HepG2 (cell line): Measurements from ENCODE around the gene STK32B. TPM values are rescaled to one million over a fixed set of nuclear protein-coding genes. Genes with fewer than 3 reads are reported as not detected.

Source experiments
- BRD4 ChIP-seq: sonication (generic); formaldehyde crosslinking; IDR thresholded peaks from 2 replicates; pipeline ENCODE4 v1.4.0; 2020; ENCODE audit warnings: missing genetic modification reagents
- CBX2 ChIP-seq, 2 experiments: fragments of 200-600 bp in 1 of 2; sonication (generic); formaldehyde crosslinking in 1 of 2; IDR thresholded peaks; 2 replicates each; pipeline versions ENCODE4 v1.7.0 to v1.8.1; 2018 to 2022; ENCODE audit warnings: low read depth in 2 of 2, low read length in 1 of 2, mild to moderate bottlenecking in 1 of 2, missing genetic modification reagents in 1 of 2
- FOXP1 ChIP-seq, 2 experiments: fragments of 450-650 bp in 1 of 2; IDR thresholded peaks; 2 replicates each; pipeline ENCODE4 v1.6.1; 2017 to 2018; ENCODE audit warnings: antibody characterized with exemption in 1 of 2
- GATAD1 ChIP-seq: IDR thresholded peaks from 2 replicates; pipeline ENCODE4 v1.6.1; 2016; ENCODE audit warnings: missing genetic modification reagents, missing compliant biosample characterization
- KLF11 ChIP-seq: IDR thresholded peaks from 2 replicates; pipeline ENCODE4 v1.6.1; 2016; ENCODE audit warnings: missing compliant biosample characterization
- MAZ ChIP-seq, 2 experiments: sonication (generic) in 1 of 2; formaldehyde crosslinking in 1 of 2; IDR thresholded peaks; 2 replicates each; pipeline versions ENCODE4 v1.5.0 to v1.6.1; 2012 to 2020; ENCODE audit warnings: low read depth in 2 of 2, mild to moderate bottlenecking in 2 of 2, borderline replicate concordance in 1 of 2, improper control_type of control experiment in 1 of 2, low read length in 1 of 2, missing genetic modification reagents in 1 of 2, moderate library complexity in 1 of 2
- RERE ChIP-seq: IDR thresholded peaks from 2 replicates; pipeline ENCODE4 v1.6.1; 2016; ENCODE audit warnings: low read depth, missing genetic modification reagents, missing compliant biosample characterization
- U2AF1 ChIP-seq: fragments of 200-400 bp; formaldehyde crosslinking; optimal IDR thresholded peaks from 2 replicates; pipeline ENCODE3; 2017; ENCODE audit warnings: mild to moderate bottlenecking, low read depth, low read length
- ZFP91 ChIP-seq: sonication (generic); formaldehyde crosslinking; IDR thresholded peaks from 2 replicates; pipeline ENCODE4 v1.9.0; 2022; ENCODE audit warnings: missing genetic modification reagents, mild to moderate bottlenecking, borderline replicate concordance
- ZNF414 ChIP-seq: sonication (generic); formaldehyde crosslinking; IDR thresholded peaks from 2 replicates; pipeline ENCODE4 v1.5.0; 2020; ENCODE audit warnings: missing genetic modification reagents
- polyA plus RNA-seq, 8 experiments: library from polyadenylated mRNA; depleted of rRNA in 3 of 8; stranded (reverse) in 7 of 8; unstranded in 1 of 8; fragments of >200 nt; fragmentation: Illumina TruSeq in 4 of 8; extraction: Trizol in 4 of 8; gene quantifications; 2 replicates each; pipeline versions ENCODE4 v1.2.1 to v1.2.3, GENCODE V29; 2011 to 2016; ENCODE audit warnings: low read depth in 4 of 8, missing spikeins in 1 of 8, mixed read lengths in 1 of 8; ENCODE audit not compliant: insufficient read depth in 1 of 8
- total RNA-seq, 5 experiments: library from RNA; depleted of rRNA; stranded (reverse); fragments of >200 nt; fragmentation: Illumina TruSeq; extraction: Trizol; gene quantifications; 2 replicates each; pipeline ENCODE4 v1.2.3, GENCODE V29; 2016; ENCODE audit warnings: low read depth in 1 of 5

The STK32B gene
- total and polyA plus RNA-seq, 2 of the 13 experiments (the other 11 are each of a cell fraction or from before 2014, with no cell fraction given), result not detected

GRCh38 chr4:5069901-5070300 lies 18.6 kb downstream of the STK32B start (continued):
- TF ChIP-seq MAZ (IDR thresholded peaks at IDR 0.05; ENCODE audit: borderline replicate concordance, low read depth, low read length), result no peak
- TF ChIP-seq MAZ (CRISPR knock-in tag; IDR thresholded peaks at IDR 0.05; ENCODE audit: low read depth), result no peak
- TF ChIP-seq KLF11 (CRISPR knock-in tag), result no peak
- TF ChIP-seq BRD4 (CRISPR knock-in tag), result no peak
- no peak for TF ChIP-seq CBX2 (IDR thresholded peaks at IDR 0.05; ENCODE audit: low read depth, low read length)
- no peak for TF ChIP-seq CBX2 (CRISPR knock-in tag; IDR thresholded peaks at IDR 0.05; ENCODE audit: low read depth)
- no peak for TF ChIP-seq FOXP1 (IDR thresholded peaks at IDR 0.05)
- TF ChIP-seq FOXP1 (CRISPR knock-in tag; IDR thresholded peaks at IDR 0.05), result no peak
- no peak for TF ChIP-seq U2AF1
- no peak for TF ChIP-seq RERE (CRISPR knock-in tag)
- TF ChIP-seq GATAD1 (CRISPR knock-in tag), result no peak
- TF ChIP-seq ZNF414 (CRISPR knock-in tag), result no peak
- TF ChIP-seq ZFP91 (CRISPR knock-in tag), result no peak
